PC-9 (cell line): Measurements from ENCODE around the gene ERC2.

Experiments
- EZH2 ChIP-seq: fragments of 200-600 bp; sonication (generic); IDR thresholded peaks from 2 replicates; pipeline ENCODE4 v1.8.0; 2017; ENCODE audit warnings: antibody characterized with exemption, low read depth
- TF ChIP-seq, protein P1 (sequence below): fragments of 200-600 bp; sonication (generic); conservative IDR thresholded peaks from 2 replicates; pipeline ENCODE4 v1.6.1; 2017; ENCODE audit warnings: mixed run types, antibody characterized with exemption, mild to moderate bottlenecking, moderate library complexity

DNA sequence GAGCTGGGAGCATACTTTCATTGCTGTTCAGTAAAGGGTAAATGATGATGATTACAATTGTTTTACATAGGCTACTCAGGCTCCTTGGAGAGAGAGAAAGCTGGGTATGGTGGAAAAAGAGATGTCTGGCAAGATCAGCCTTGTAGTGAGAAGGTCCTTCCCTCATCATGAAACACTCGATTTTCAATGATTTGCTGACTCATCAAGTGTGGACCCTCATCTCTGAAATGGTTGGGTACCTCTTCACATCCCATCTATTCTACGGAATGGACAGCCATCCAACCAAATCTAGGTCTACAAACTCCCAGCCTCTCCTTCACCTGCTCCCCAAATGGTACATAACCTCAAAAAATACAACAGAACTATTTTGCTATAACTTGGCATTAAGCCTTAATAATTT lies 610.6 kb downstream of the ERC2 start:
- TF ChIP-seq, protein P1, sequence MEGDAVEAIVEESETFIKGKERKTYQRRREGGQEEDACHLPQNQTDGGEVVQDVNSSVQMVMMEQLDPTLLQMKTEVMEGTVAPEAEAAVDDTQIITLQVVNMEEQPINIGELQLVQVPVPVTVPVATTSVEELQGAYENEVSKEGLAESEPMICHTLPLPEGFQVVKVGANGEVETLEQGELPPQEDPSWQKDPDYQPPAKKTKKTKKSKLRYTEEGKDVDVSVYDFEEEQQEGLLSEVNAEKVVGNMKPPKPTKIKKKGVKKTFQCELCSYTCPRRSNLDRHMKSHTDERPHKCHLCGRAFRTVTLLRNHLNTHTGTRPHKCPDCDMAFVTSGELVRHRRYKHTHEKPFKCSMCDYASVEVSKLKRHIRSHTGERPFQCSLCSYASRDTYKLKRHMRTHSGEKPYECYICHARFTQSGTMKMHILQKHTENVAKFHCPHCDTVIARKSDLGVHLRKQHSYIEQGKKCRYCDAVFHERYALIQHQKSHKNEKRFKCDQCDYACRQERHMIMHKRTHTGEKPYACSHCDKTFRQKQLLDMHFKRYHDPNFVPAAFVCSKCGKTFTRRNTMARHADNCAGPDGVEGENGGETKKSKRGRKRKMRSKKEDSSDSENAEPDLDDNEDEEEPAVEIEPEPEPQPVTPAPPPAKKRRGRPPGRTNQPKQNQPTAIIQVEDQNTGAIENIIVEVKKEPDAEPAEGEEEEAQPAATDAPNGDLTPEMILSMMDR, result no peak
- no peak for TF ChIP-seq EZH2
